Neural cell (in vitro differentiated cells): Measurements from ENCODE around the gene ARHGEF2. TPM values are rescaled to one million over a fixed set of nuclear protein-coding genes. Genes with fewer than 3 reads are reported as not detected.

Experiments
- H2AFZ ChIP-seq: fragments of 200-600, 300-800 bp; sonication (generic), shearing (Covaris generic); 2 replicates; pipeline ENCODE4 v1.6.0; 2014; ENCODE audit warnings: low read depth, mild to moderate bottlenecking, antibody characterized with exemption, low read length, moderate library complexity
- H3F3A ChIP-seq: fragments of 200-600 bp; shearing (Covaris generic); 2 replicates; pipeline ENCODE4 v1.6.1; 2016; ENCODE audit warnings: mild to moderate bottlenecking, moderate library complexity, mixed read lengths, antibody characterized with exemption, low read length; ENCODE audit not compliant: insufficient read depth, poor library complexity, severe bottlenecking
- H3K27ac ChIP-seq: fragments of 200-600, 300-800 bp; sonication (generic), shearing (Covaris generic); 2 replicates; pipeline ENCODE4 v1.5.1; 2014; ENCODE audit warnings: mild to moderate bottlenecking, low read length, moderate library complexity
- H3K27me3 ChIP-seq: fragments of 300-800, 200-600 bp; sonication (generic), shearing (Covaris generic); 2 replicates; pipeline ENCODE4 v1.6.0; 2014; ENCODE audit warnings: mild to moderate bottlenecking, low read depth, low read length, moderate library complexity; ENCODE audit not compliant: insufficient read depth
- H3K36me3 ChIP-seq: fragments of 300-800, 200-600 bp; sonication (generic), shearing (Covaris generic); 2 replicates; pipeline ENCODE4 v1.5.1; 2014; ENCODE audit warnings: mild to moderate bottlenecking, antibody characterized with exemption, low read length, moderate library complexity; ENCODE audit not compliant: insufficient read depth
- H3K4me2 ChIP-seq: fragments of 300-800, 200-600 bp; sonication (generic), shearing (Covaris generic); 2 replicates; pipeline ENCODE4 v1.6.0; 2014; ENCODE audit warnings: mild to moderate bottlenecking, low read length
- H3K4me3 ChIP-seq: fragments of 300-800, 200-600 bp; sonication (generic), shearing (Covaris generic); 2 replicates; pipeline ENCODE4 v1.5.1; 2014; ENCODE audit warnings: mild to moderate bottlenecking, low read length, moderate library complexity
- H3K79me2 ChIP-seq: fragments of 200-600 bp; shearing (Covaris generic); replicated peaks from 2 replicates; pipeline ENCODE4 v1.6.0; 2014; ENCODE audit warnings: mild to moderate bottlenecking, low read length, moderate library complexity; ENCODE audit not compliant: insufficient read depth
- H3K9ac ChIP-seq: fragments of 300-800, 200-600 bp; sonication (generic), shearing (Covaris generic); 2 replicates; pipeline ENCODE4 v1.6.1; 2016; ENCODE audit warnings: mild to moderate bottlenecking, low read length, mixed read lengths
- H3K9me2 ChIP-seq: fragments of 200-600 bp; shearing (Covaris generic); 2 replicates; pipeline ENCODE4 v1.6.1; 2016; ENCODE audit warnings: mild to moderate bottlenecking, low read length, mixed read lengths; ENCODE audit not compliant: insufficient read depth
- H3K9me3 ChIP-seq: fragments of 200-600, 300-800 bp; sonication (generic), shearing (Covaris generic); 2 replicates; pipeline ENCODE4 v1.6.1; 2016; ENCODE audit warnings: mild to moderate bottlenecking, mixed run types, low read length, moderate library complexity, mixed read lengths
- H4K20me1 ChIP-seq: fragments of 200-600 bp; shearing (Covaris generic); 2 replicates; pipeline ENCODE4 v1.6.1; 2016; ENCODE audit warnings: mild to moderate bottlenecking, mixed run types; ENCODE audit not compliant: insufficient read depth
- CTCF ChIP-seq: fragments of 450-650 bp; IDR thresholded peaks from 2 replicates; pipeline ENCODE4 v1.5.1; 2014; ENCODE audit warnings: antibody characterized with exemption, mild to moderate bottlenecking, moderate library complexity; ENCODE audit not compliant: poor library complexity, severe bottlenecking
- EP300 ChIP-seq: fragments of 450-650 bp; conservative IDR thresholded peaks from 2 replicates; pipeline ENCODE4 v1.6.1; 2014; ENCODE audit warnings: antibody characterized with exemption, mild to moderate bottlenecking, moderate library complexity; ENCODE audit not compliant: poor library complexity, severe bottlenecking
- EZH2 ChIP-seq: fragments of 200-600, 300-800 bp; shearing (Covaris generic), sonication (generic); IDR thresholded peaks from 2 replicates; pipeline ENCODE4 v1.6.1; 2014; ENCODE audit warnings: antibody characterized with exemption, low read length, borderline replicate concordance, mild to moderate bottlenecking; ENCODE audit not compliant: insufficient read depth, poor library complexity, severe bottlenecking
- MXI1 ChIP-seq: fragments of 450-650 bp; conservative IDR thresholded peaks from 2 replicates; pipeline ENCODE4 v1.6.1; 2014; ENCODE audit warnings: antibody characterized with exemption, mild to moderate bottlenecking; ENCODE audit not compliant: poor library complexity, severe bottlenecking
- POLR2AphosphoS5 ChIP-seq: IDR thresholded peaks from 2 replicates; pipeline ENCODE4 v1.6.1; 2012
- RAD21 ChIP-seq: fragments of 450-650 bp; conservative IDR thresholded peaks from 2 replicates; pipeline ENCODE4 v1.6.1; 2014; ENCODE audit warnings: antibody characterized with exemption, mild to moderate bottlenecking, moderate library complexity
- REST ChIP-seq: IDR thresholded peaks from 2 replicates; pipeline ENCODE4 v1.6.1; 2012; ENCODE audit warnings: borderline replicate concordance
- SMC3 ChIP-seq: fragments of 450-650 bp; conservative IDR thresholded peaks from 2 replicates; pipeline ENCODE4 v1.6.1; 2014; ENCODE audit warnings: antibody characterized with exemption, mild to moderate bottlenecking, moderate library complexity; ENCODE audit not compliant: poor library complexity
- TAF1 ChIP-seq: IDR thresholded peaks from 2 replicates; pipeline ENCODE4 v1.6.1; 2012; ENCODE audit warnings: low read depth
- polyA plus RNA-seq: library from polyadenylated mRNA; depleted of rRNA; stranded (reverse); fragments of >200 nt; gene quantifications from 2 replicates; pipeline ENCODE4 v1.2.3, GENCODE V29; 2014

Gene ARHGEF2
- polyA plus RNA-seq, 1 donor from 2014 or later: 45.1 TPM

DNA sequence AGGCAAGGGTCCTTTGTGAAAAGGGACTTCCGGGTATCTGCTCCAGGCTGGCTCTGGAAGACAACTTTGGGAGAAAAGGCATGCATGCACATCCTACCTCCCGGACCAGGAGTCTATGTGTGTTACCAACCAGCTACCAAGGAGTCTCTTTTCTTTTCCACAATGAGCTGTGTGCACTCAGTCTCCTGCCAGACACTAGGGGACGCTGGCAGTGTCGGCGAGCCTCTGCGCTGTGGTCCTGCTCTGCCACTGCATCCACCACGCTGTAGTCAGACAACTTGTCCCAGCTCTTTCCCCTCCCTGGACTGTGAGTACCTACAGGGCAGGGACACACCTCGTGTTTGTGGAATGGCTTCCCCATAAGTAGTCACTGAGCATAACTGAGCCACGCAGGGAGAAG, 47.5 kb upstream of the ARHGEF2 start:
- Histone ChIP-seq H4K20me1 (no peaks in the 10 kb centered on the region), H3K36me3 (no peaks in the 10 kb centered on the region), H3K4me2 (no peak overlapping the region), H3K27ac (no peak overlapping the region), H3K9ac (no peak overlapping the region), H3F3A (no peaks in the 10 kb centered on the region), H2AFZ (no peak overlapping the region), H3K27me3 (no peaks in the 10 kb centered on the region), H3K9me3 (no peaks in the 10 kb centered on the region), H3K79me2 (no peaks in the 10 kb centered on the region), H3K4me3 (no peak overlapping the region), H3K9me2 (no peaks in the 10 kb centered on the region)
- TF ChIP-seq EZH2: no peak
- TF ChIP-seq CTCF: peak; percentile 49
- TF ChIP-seq POLR2AphosphoS5: no peak
- TF ChIP-seq EP300: no peak

DNA sequence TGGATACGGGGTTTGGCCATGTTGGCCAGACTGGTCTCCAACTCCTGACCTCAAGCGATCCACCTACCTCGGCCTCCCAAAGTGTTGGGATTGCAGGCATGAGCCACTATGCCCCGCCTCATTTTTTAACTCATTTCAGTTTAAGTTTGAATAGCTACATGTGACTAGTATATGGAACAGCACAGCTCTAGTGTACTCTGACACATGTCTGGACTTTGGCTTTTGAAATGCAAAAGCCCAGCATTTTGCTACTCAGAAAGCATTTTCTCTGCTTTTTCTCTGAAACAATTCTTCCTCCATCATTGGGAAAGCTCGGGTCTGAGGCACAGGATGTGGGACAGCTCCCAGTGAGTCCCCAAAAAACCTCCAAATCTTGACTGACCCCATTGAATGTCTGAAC, 46.5 kb upstream of the ARHGEF2 start:
- Histone ChIP-seq H4K20me1 (no peaks in the 10 kb centered on the region), H2AFZ (no peak overlapping the region), H3K9ac (no peak overlapping the region), H3K9me2 (no peaks in the 10 kb centered on the region), H3K9me3 (no peaks in the 10 kb centered on the region), H3K4me3 (no peak overlapping the region), H3K27me3 (no peaks in the 10 kb centered on the region), H3K4me2 (no peak overlapping the region), H3K36me3 (no peaks in the 10 kb centered on the region), H3F3A (no peaks in the 10 kb centered on the region), H3K27ac (no peak overlapping the region), H3K79me2 (peaks cover 8% of the 10 kb centered on the region)
- TF ChIP-seq EP300: no peak
- TF ChIP-seq TAF1: no peak
- TF ChIP-seq SMC3: no peak
- no peak for TF ChIP-seq REST
- no peak for TF ChIP-seq CTCF
- no peak for TF ChIP-seq EZH2
- no peak for TF ChIP-seq RAD21
- TF ChIP-seq MXI1: no peak
- TF ChIP-seq POLR2AphosphoS5: no peak
